ENCODE measurements around the gene FGF6. TPM values are rescaled to one million over a fixed set of nuclear protein-coding genes. Genes with fewer than 3 reads are reported as not detected.

Gene FGF6
- total RNA-seq, 4 donors from 2014 or later: not detected

DNA sequence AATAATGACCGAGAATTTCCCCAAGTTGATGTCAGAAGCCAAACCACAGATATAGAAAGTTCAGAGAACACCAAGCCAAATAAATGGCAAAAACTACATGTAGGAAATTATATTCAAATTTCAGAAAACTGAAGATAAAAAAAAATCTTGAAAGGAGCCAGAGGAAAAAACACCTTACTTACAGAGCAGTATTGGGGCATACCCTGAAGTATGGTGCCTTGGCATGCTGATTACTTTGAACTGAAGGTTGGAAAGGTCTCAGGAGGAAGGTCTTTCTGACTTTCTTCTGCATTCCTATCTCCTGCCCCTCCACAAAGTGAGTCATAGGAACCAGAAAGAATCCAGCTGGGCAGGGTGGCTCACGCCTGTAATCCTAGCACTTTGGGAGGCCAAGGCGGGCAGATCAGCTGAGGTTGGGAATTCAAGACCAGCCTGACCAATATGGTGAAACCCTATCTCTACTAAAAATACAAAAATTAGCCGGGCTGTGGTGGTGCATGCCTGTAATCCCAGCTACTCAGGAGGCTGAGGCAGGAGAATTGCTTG lies 8.8 kb upstream of the FGF6 start:
- Histone ChIP-seq H3K4me3 (no peak overlapping the region), H3K36me3 (no peaks in the 10 kb centered on the region), H3K4me1 (no peaks in the 10 kb centered on the region), H3K27ac (no peak overlapping the region), H3K27me3 (no peaks in the 10 kb centered on the region), H3K9me3 (peaks cover 0 to 6% (median 0%) of the 10 kb centered on the region in 3 donors)
- WGBS, 2 donors (ENCODE audit: low coverage in 1 of 2): 81 to 88% methylated on average over 2 to 3 of the region's 4 CpGs
- TF ChIP-seq POLR2A (IDR thresholded peaks at IDR 0.05) (no peak), CTCF (IDR thresholded peaks at IDR 0.05) (no peak), POLR2AphosphoS5 (IDR thresholded peaks at IDR 0.05) (no peak), EP300 (IDR thresholded peaks at IDR 0.05) (no peak)
- no peak for ATAC-seq

DNA sequence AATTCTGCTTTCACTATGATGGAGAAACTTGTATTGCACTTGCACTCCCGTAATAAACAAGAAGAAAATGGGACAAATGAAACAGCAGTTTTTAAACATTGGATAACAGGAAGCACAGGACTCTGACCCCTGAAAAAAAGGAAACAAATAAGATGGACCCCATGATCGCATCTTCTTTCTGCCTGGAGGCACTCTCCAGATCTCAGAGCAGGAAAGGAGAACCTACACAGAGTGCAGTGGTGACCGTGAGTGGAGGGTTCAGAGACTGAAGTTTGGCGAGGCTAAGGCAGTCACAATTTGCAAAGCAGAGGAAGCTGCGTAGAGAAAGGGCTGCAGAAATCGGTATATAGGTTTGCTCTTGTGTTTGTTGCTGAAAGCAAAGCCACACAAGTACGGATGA lies 6.1 kb upstream of the FGF6 start:
- whole genome bisulfite sequencing, 2 donors (ENCODE audit: low coverage in 1 of 2): 69 to 88% methylated on average over 5 to 7 of the region's 7 CpGs
- TF ChIP-seq POLR2A (IDR thresholded peaks at IDR 0.05) (no peak), EP300 (IDR thresholded peaks at IDR 0.05) (no peak), CTCF (IDR thresholded peaks at IDR 0.05) (no peak), POLR2AphosphoS5 (IDR thresholded peaks at IDR 0.05) (no peak)
- no peaks in the 10 kb centered on the region for H3K36me3 ChIP-seq
- no peak for ATAC-seq
- H3K4me3 ChIP-seq: no peak overlapping the region
- H3K27ac ChIP-seq: no peak overlapping the region
- H3K4me1 ChIP-seq: no peaks in the 10 kb centered on the region
- no peaks in the 10 kb centered on the region for H3K27me3 ChIP-seq
- H3K9me3 ChIP-seq: peaks cover 0 to 6% (median 0%) of the 10 kb centered on the region in 3 donors

DNA sequence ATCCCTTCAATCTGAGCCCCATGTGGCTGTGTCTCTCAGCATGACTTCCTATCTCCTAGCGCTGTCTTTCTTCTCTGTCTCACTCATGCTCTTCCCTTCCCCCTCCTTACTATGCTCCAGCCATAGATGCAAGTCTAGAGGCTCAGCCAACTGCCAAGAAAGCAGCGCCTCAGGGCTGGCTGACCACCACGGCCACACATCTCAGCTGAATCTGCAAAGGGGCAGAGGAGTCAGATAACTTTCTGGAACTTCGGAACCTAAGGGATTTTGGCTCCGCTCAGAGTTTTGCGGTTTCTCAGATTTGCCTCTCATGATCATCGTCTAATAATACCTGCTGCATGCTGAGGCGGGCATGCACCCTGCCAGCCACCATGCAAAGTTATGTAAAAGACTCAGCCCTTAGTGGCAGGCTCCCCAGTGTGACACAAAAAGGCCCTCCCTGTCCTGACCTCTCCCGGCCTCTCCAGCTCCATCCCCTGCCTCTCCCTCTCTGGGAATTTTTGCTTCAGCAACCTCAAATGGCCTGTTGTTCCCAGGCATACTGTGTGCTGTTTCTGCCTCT lies 5.0 kb upstream of the FGF6 start:
- H3K9me3 ChIP-seq: peaks cover 0 to 6% (median 0%) of the 10 kb centered on the region in 3 donors
- H3K27ac ChIP-seq: no peak overlapping the region
- ATAC-seq: no peak
- H3K4me1 ChIP-seq: no peaks in the 10 kb centered on the region
- no peak overlapping the region for H3K4me3 ChIP-seq
- no peaks in the 10 kb centered on the region for H3K27me3 ChIP-seq
- TF ChIP-seq EP300 (IDR thresholded peaks at IDR 0.05): no peak
- no peak for TF ChIP-seq POLR2A (IDR thresholded peaks at IDR 0.05)
- TF ChIP-seq CTCF (IDR thresholded peaks at IDR 0.05): no peak
- no peak for TF ChIP-seq POLR2AphosphoS5 (IDR thresholded peaks at IDR 0.05)
- H3K36me3 ChIP-seq: no peaks in the 10 kb centered on the region
- 42 to 83% methylated on average over 2 to 8 of the region's 9 CpGs for WGBS, 2 donors (ENCODE audit: low coverage in 1 of 2)

- peaks cover 0 to 6% (median 0%) of the 10 kb centered on the region in 3 donors for H3K9me3 ChIP-seq
- ATAC-seq: no peak
- H3K4me3 ChIP-seq: no peak overlapping the region
- H3K27me3 ChIP-seq: no peaks in the 10 kb centered on the region
- H3K27ac ChIP-seq: no peak overlapping the region
- H3K4me1 ChIP-seq: no peaks in the 10 kb centered on the region
- TF ChIP-seq POLR2AphosphoS5 (IDR thresholded peaks at IDR 0.05) (no peak), POLR2A (IDR thresholded peaks at IDR 0.05) (no peak), EP300 (IDR thresholded peaks at IDR 0.05) (no peak), CTCF (IDR thresholded peaks at IDR 0.05) (no peak)
- WGBS, 2 donors (ENCODE audit: low coverage in 1 of 2): 75 to 76% methylated on average over 2 to 3 of the region's 4 CpGs
- H3K36me3 ChIP-seq: no peaks in the 10 kb centered on the region
Observed at GRCh38 chr12:4449851-4450221, 4.2 kb upstream of the FGF6 start.

Data from gastroesophageal sphincter (tissue), 4 donors.